ENCODE measurements around the gene DDX39B.

Gene DDX39B

GRCh38 chr6:31585491-31585890 lies 43.7 kb upstream of the DDX39B start:
- no peak overlapping the region for H3K4me3 ChIP-seq (ENCODE audit: low read depth, low read length)
- DNase-seq (ENCODE audit: low read depth): no peak
- peak; percentile 13 for TF ChIP-seq CTCF (IDR thresholded peaks at IDR 0.05; ENCODE audit: low read depth, low read length, missing control alignments)
- in situ Hi-C loops (cut with HindIII; ENCODE audit: low sequenced_read_pairs): no loop called here

GRCh38 chr6:31582230-31582643 lies 40.4 kb upstream of the DDX39B start, which contains the start of gene LTB:
Gene LTB, minus strand, starts transcription at chr6:31582424. Its CDS starts 7 bp downstream, at chr6:31582417.
- in situ Hi-C loops (cut with HindIII; ENCODE audit: low sequenced_read_pairs): no loop called here
- no peak for TF ChIP-seq CTCF (IDR thresholded peaks at IDR 0.05; ENCODE audit: low read depth, low read length, missing control alignments)
- H3K4me3 ChIP-seq (ENCODE audit: low read depth, low read length): peak within 1 kb of the TSS; percentile 64
- no peak for DNase-seq (ENCODE audit: low read depth)

GRCh38 chr6:31581434-31582229 lies 39.8 kb upstream of the DDX39B start:
- no peak for DNase-seq (ENCODE audit: low read depth)

GRCh38 chr6:31580807-31581433 lies 39.1 kb upstream of the DDX39B start:
- peak; percentile 31 for DNase-seq (ENCODE audit: low read depth)
- peak; percentile 88 for TF ChIP-seq CTCF (IDR thresholded peaks at IDR 0.05; ENCODE audit: low read depth, low read length, missing control alignments)
- H3K4me3 ChIP-seq (ENCODE audit: low read depth, low read length): peak overlapping the region; percentile 64
- in situ Hi-C loops (cut with HindIII; ENCODE audit: low sequenced_read_pairs): no loop called here

More at GRCh38 chr6:31581434-31582229, 39.8 kb upstream of the DDX39B start:
- in situ Hi-C loops (cut with HindIII; ENCODE audit: low sequenced_read_pairs): no loop called here
- peak overlapping the region; percentile 64 for H3K4me3 ChIP-seq (ENCODE audit: low read depth, low read length)
- TF ChIP-seq CTCF (IDR thresholded peaks at IDR 0.05; ENCODE audit: low read depth, low read length, missing control alignments): no peak

- in situ Hi-C loops (cut with HindIII; ENCODE audit: low sequenced_read_pairs): no loop called here
- peak overlapping the region; percentile 64 for H3K4me3 ChIP-seq (ENCODE audit: low read depth, low read length)
- DNase-seq (ENCODE audit: low read depth): no peak
- no peak for TF ChIP-seq CTCF (IDR thresholded peaks at IDR 0.05; ENCODE audit: low read depth, low read length, missing control alignments)
Measured at GRCh38 chr6:31580438-31580740, 38.6 kb upstream of the DDX39B start.

GRCh38 chr6:31579546-31580437 lies 38.0 kb upstream of the DDX39B start:
- no peak for TF ChIP-seq CTCF (IDR thresholded peaks at IDR 0.05; ENCODE audit: low read depth, low read length, missing control alignments)
- DNase-seq (ENCODE audit: low read depth): no peak
- no peak overlapping the region for H3K4me3 ChIP-seq (ENCODE audit: low read depth, low read length)
- in situ Hi-C loops (cut with HindIII; ENCODE audit: low sequenced_read_pairs): no loop called here
